Kidney (tissue), 14 donors: ENCODE results near the gene RTN4IP1. TPM values are rescaled to one million over a fixed set of nuclear protein-coding genes. Genes with fewer than 3 reads are reported as not detected.
A peak's percentile ranks its signal among the peaks of the same experiment; 100 is the strongest.
"Not testable (repeated sequence)": the region's sequence is repeated elsewhere in the genome, so short reads cannot be mapped to it uniquely, and the experiment has no call there.

Experiments
- DNase-seq, 5 donors: peaks; one replicate each; pipeline ENCODE4 v3.0.0-alpha.2; 2013 to 2020
- FAIRE-seq: peaks from 2 replicates; lab custom pipeline; 2012; peaks lifted over from hg19 to GRCh38; lab: Jason Lieb, UNC
- H3K27ac ChIP-seq, 2 donors: one replicate each; pipeline ENCODE4 v1.7.0; 2013; ENCODE audit warnings: low read depth in 2 of 2, low read length in 2 of 2, inconsistent platforms in 1 of 2
- H3K27me3 ChIP-seq: one replicate; pipeline ENCODE4 v1.7.1; 2013; ENCODE audit warnings: low read length, inconsistent platforms; ENCODE audit not compliant: control insufficient read depth, insufficient read depth
- H3K36me3 ChIP-seq, 3 donors: one replicate each; pipeline versions ENCODE4 v1.7.0 to v1.7.1; 2013; ENCODE audit warnings: low read length in 3 of 3, control low read depth in 1 of 3, inconsistent platforms in 1 of 3; ENCODE audit not compliant: insufficient read depth in 3 of 3, control insufficient read depth in 2 of 3
- H3K4me1 ChIP-seq, 3 donors: one replicate each; pipeline versions ENCODE4 v1.7.0 to v1.7.1; 2013; ENCODE audit warnings: low read length in 3 of 3, inconsistent platforms in 1 of 3, low read depth in 1 of 3; ENCODE audit not compliant: control insufficient read depth in 2 of 3, insufficient read depth in 2 of 3
- H3K4me3 ChIP-seq, 3 donors: one replicate each; pipeline versions ENCODE4 v1.7.0 to v1.8.1; 2013; ENCODE audit warnings: low read length in 3 of 3, control low read depth in 1 of 3, inconsistent platforms in 1 of 3
- H3K9ac ChIP-seq, 3 donors: one replicate each; pipeline versions ENCODE4 v1.7.0 to v1.7.1; 2013; ENCODE audit warnings: low read length in 3 of 3, control low read depth in 1 of 3, inconsistent platforms in 1 of 3
- H3K9me3 ChIP-seq, 3 donors: one replicate each; pipeline versions ENCODE4 v1.7.0 to v1.7.1; 2013; ENCODE audit warnings: low read length in 3 of 3, control low read depth in 1 of 3, inconsistent platforms in 1 of 3; ENCODE audit not compliant: control insufficient read depth in 2 of 3, insufficient read depth in 1 of 3
- intact Hi-C: fragments of 100-400 bp; cut with DNase I; formaldehyde crosslinking; loops from one replicate; pipeline ENCODE4 v1.11.1; 2022
- polyA plus RNA-seq: library from polyadenylated mRNA; stranded (reverse); fragments of 350-450 nt; fragmentation: Illumina TruSeq; extraction: RNeasy Lipid Tissue Mini Kit (QIAGEN cat#74804); gene quantifications from one replicate; pipeline ENCODE4 v1.2.3, GENCODE V29; 2014; ENCODE audit warnings: low read depth, low replicate concordance; ENCODE audit not compliant: insufficient read depth
- total RNA-seq: library from RNA; stranded (reverse); fragmentation: NEBNext Ultra II Directional; extraction: Animal tissue kit (Norgen Biotek cat#: 25700); gene quantifications from one replicate; pipeline ENCODE4 v1.2.1, GENCODE V29; 2021
- TF ChIP-seq, protein P1 (sequence below): IDR thresholded peaks from 3 replicates; pipeline ENCODE4 v1.5.1; 2012; ENCODE audit warnings: mild to moderate bottlenecking, moderate library complexity, borderline replicate concordance; ENCODE audit not compliant: insufficient read depth; ENCODE audit errors: extremely low read depth
- donor health status: control.
- donor health status: control.
- donor health status: control.
- donor health status: control.
- donor health status: control.
- donor health status: DM: yes; HTN: yes; CAD: no.
- donor health status: Normal renal cell carcinoma (clear cell type).

RTN4IP1 gene
- total and polyA plus RNA-seq, 2 donors from 2014 or later, result 8.9 to 19.3 TPM

DNA sequence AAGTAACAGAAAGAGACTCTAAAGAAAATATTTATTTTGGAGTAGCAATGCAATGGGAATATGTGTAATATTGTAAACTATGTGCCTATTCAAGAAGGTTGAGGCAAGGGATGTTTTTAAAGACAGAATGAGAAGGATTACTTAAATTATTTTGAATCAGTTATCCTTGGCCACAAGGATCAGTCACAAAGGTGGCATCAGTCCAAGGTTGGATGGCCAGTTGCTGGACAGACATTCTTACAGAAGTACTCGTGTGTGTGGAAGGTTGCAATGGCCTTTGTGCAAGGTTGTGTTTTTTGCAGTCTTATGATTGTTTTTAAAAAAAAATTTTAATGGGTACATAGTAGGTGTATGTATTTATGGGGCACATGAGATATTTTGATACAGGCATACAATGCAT is 2.0 kb upstream of the RTN4IP1 start:
- Histone ChIP-seq H3K9ac (no peak overlapping the region), H3K27ac (no peak overlapping the region), H3K36me3 (no peaks in the 10 kb centered on the region), H3K4me3 (no peak overlapping the region), H3K9me3 (no peaks in the 10 kb centered on the region), H3K4me1 (peaks cover 0 to 7% (median 2%) of the 10 kb centered on the region in 3 donors), H3K27me3 (no peaks in the 10 kb centered on the region)
- intact Hi-C loops, result no loop called here
- DNase-seq, result no peak
- no peak for FAIRE-seq
- TF ChIP-seq, protein P1, sequence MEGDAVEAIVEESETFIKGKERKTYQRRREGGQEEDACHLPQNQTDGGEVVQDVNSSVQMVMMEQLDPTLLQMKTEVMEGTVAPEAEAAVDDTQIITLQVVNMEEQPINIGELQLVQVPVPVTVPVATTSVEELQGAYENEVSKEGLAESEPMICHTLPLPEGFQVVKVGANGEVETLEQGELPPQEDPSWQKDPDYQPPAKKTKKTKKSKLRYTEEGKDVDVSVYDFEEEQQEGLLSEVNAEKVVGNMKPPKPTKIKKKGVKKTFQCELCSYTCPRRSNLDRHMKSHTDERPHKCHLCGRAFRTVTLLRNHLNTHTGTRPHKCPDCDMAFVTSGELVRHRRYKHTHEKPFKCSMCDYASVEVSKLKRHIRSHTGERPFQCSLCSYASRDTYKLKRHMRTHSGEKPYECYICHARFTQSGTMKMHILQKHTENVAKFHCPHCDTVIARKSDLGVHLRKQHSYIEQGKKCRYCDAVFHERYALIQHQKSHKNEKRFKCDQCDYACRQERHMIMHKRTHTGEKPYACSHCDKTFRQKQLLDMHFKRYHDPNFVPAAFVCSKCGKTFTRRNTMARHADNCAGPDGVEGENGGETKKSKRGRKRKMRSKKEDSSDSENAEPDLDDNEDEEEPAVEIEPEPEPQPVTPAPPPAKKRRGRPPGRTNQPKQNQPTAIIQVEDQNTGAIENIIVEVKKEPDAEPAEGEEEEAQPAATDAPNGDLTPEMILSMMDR, result no peak

DNA sequence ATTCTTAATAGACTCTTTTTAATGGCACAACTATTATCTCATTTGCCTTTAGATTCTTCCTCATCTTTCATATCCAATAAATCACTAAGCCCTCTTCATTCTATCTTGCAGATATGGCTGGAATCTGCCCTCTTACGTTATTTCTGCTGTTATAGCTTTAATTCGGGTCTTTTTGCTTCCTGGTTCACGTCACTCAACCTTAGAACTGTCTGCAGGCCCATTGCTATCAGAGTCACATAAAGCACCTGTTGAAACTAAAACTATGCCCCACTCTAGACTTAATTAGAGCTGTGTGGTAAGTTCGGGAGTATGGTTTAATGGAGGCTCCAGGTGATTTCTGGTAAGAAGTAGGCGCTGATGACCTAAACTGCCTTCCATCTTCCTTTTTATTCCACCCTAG is 1.1 kb upstream of the RTN4IP1 start:
- Histone ChIP-seq H3K4me3 (peak overlapping the region; percentile 82 to 97 (median 94)), H3K27me3 (no peaks in the 10 kb centered on the region), H3K36me3 (no peaks in the 10 kb centered on the region), H3K4me1 (peaks cover 3 to 7% (median 3%) of the 10 kb centered on the region in 3 donors), H3K9me3 (no peaks in the 10 kb centered on the region), H3K27ac (no peak overlapping the region), H3K9ac (peak overlapping the region; percentile 33 to 84 (median 77))
- no peak for DNase-seq
- intact Hi-C loops, result no loop called here
- FAIRE-seq, result no peak
- TF ChIP-seq, protein P1, result no peak

GRCh38 chr6:106629859-106630163 is 513 bp upstream of the RTN4IP1 start:
- H3K4me3 ChIP-seq, result peak overlapping the region; percentile 82 to 97 (median 94)
- DNase-seq, result peak in 1 of 5 donors; percentile 64
- TF ChIP-seq, protein P1, result no peak
- peaks cover 3 to 7% (median 3%) of the 10 kb centered on the region in 3 donors for H3K4me1 ChIP-seq
- FAIRE-seq, result no peak
- intact Hi-C loops, result no loop called here
- no peaks in the 10 kb centered on the region for H3K36me3 ChIP-seq
- peak overlapping the region; percentile 77 to 96 (median 84) for H3K9ac ChIP-seq
- no peaks in the 10 kb centered on the region for H3K9me3 ChIP-seq
- H3K27me3 ChIP-seq, result no peaks in the 10 kb centered on the region
- H3K27ac ChIP-seq, result peak overlapping the region; percentile 72 to 79

DNA sequence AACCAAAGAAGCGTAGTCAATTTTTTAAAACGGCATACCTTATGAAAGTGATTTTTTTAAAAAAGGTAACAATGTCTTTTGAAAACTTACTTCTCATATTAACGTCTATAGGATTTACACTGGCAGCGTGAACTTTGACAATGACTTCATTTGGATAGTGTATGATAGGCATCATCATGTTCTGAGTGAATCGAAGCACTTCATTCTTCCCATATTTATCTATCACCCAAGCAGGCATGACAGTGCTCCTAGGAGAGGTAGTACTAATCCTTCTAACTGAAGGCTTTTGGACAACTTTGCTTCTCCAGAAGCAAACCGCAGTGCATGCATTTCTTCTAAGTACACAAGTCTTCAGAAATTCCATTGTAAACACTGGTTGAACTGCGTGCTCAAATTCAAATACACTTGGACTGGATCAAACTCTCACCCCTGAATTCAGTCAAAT is 618 bp downstream of the RTN4IP1 start:
- FAIRE-seq, result no peak
- H3K36me3 ChIP-seq, result no peaks in the 10 kb centered on the region
- peaks cover 3 to 7% (median 3%) of the 10 kb centered on the region in 3 donors for H3K4me1 ChIP-seq
- H3K9me3 ChIP-seq, result no peaks in the 10 kb centered on the region
- intact Hi-C loops, result no loop called here
- TF ChIP-seq, protein P1, result no peak
- H3K27ac ChIP-seq, result peak overlapping the region; percentile 72 to 79
- peak in 1 of 5 donors; percentile 30 for DNase-seq
- H3K9ac ChIP-seq, result peak overlapping the region; percentile 65 to 77 (median 72)
- peak overlapping the region; percentile 82 to 97 (median 94) for H3K4me3 ChIP-seq
- no peaks in the 10 kb centered on the region for H3K27me3 ChIP-seq

DNA sequence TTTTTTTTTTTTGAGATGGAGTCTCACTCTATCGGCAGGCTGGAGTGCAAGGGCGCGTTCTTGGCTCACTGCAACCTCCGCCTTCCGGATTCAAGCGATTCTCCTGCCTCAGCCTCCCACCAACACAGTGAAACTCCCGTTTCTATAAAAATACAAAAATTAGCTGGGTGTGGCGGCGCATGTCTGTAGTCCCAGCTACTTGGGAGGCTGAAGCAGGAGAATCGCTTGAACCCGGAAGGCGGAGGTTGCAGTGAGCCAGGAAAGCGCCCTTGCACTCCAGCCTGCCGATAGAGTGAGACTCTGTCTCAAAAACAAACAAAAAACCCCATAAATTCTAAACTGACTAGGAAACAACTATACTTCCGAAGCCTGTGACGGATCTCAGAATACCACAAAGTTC is 1.5 kb downstream of the RTN4IP1 start:
- H3K36me3 ChIP-seq, H3K9ac ChIP-seq, DNase-seq, H3K9me3 ChIP-seq, H3K4me1 ChIP-seq, H3K4me3 ChIP-seq, FAIRE-seq, H3K27me3 ChIP-seq, intact Hi-C loops, H3K27ac ChIP-seq: not testable (repeated sequence)
